Neuronal stem cell (in vitro differentiated cells): Measurements from ENCODE around the gene PAQR6.
"Not testable (repeated sequence)": the region's sequence is repeated elsewhere in the genome, so short reads cannot be mapped to it uniquely, and the experiment has no call there.

Source experiments
- DNase-seq: peaks from one replicate; pipeline ENCODE4 v3.0.0-alpha.2; 2013; ENCODE audit warnings: low spot score
- H2AFZ ChIP-seq: one replicate; pipeline ENCODE4 v1.6.1; 2013; ENCODE audit warnings: mild to moderate bottlenecking, low read length, inconsistent platforms
- H2AK5ac ChIP-seq: 2 replicates; pipeline ENCODE4 v1.6.1; 2013; ENCODE audit warnings: low read depth, mild to moderate bottlenecking, inconsistent platforms, low read length, moderate library complexity, mixed read lengths
- H2BK120ac ChIP-seq: 2 replicates; pipeline ENCODE4 v1.6.1; 2013; ENCODE audit warnings: low read depth, mild to moderate bottlenecking, inconsistent platforms, low read length, moderate library complexity, mixed read lengths
- H2BK12ac ChIP-seq: one replicate; pipeline ENCODE4 v1.6.1; 2013; ENCODE audit warnings: low read length, inconsistent platforms
- H2BK15ac ChIP-seq: 2 replicates; pipeline ENCODE4 v1.6.1; 2013; ENCODE audit warnings: mild to moderate bottlenecking, low read length, inconsistent platforms, mixed read lengths
- H2BK5ac ChIP-seq: one replicate; pipeline ENCODE4 v1.6.1; 2013; ENCODE audit warnings: inconsistent platforms, mild to moderate bottlenecking, low read length, moderate library complexity
- H3K14ac ChIP-seq: one replicate; pipeline ENCODE4 v1.6.1; 2013; ENCODE audit warnings: low read length, inconsistent platforms
- H3K18ac ChIP-seq: 2 replicates; pipeline ENCODE4 v1.6.1; 2013; ENCODE audit warnings: low read length, inconsistent platforms
- H3K23ac ChIP-seq: 2 replicates; pipeline ENCODE4 v1.6.1; 2013; ENCODE audit warnings: low read depth, mild to moderate bottlenecking, mixed read lengths, low read length, inconsistent platforms; ENCODE audit not compliant: poor library complexity
- H3K27ac ChIP-seq: replicated peaks from 3 replicates; pipeline ENCODE4 v1.5.1; 2013; ENCODE audit warnings: low read length, inconsistent platforms
- H3K27me3 ChIP-seq, 3 experiments: 2 replicates each; pipeline ENCODE4 v1.6.1; 2013; ENCODE audit warnings: low read length in 3 of 3, mild to moderate bottlenecking in 2 of 3, inconsistent platforms in 1 of 3, low read depth in 1 of 3, mixed read lengths in 1 of 3, moderate library complexity in 1 of 3; ENCODE audit not compliant: control insufficient read depth in 3 of 3, insufficient read depth in 3 of 3
- H3K36me3 ChIP-seq, 2 donors: replicated peaks in 1 of 2; 2 replicates each; pipeline ENCODE4 v1.6.1; 2013; ENCODE audit warnings: low read length in 2 of 2; ENCODE audit not compliant: control insufficient read depth in 2 of 2, insufficient read depth in 2 of 2
- H3K4ac ChIP-seq: 2 replicates; pipeline ENCODE4 v1.6.1; 2013; ENCODE audit warnings: inconsistent platforms, mild to moderate bottlenecking, low read length, moderate library complexity
- H3K4me1 ChIP-seq, 2 donors: 1 replicate in 1 of 2; 2 replicates in 1 of 2; pipeline ENCODE4 v1.6.1; 2013; ENCODE audit warnings: low read length in 2 of 2, low read depth in 1 of 2; ENCODE audit not compliant: control insufficient read depth in 2 of 2, insufficient read depth in 1 of 2
- H3K4me2 ChIP-seq: one replicate; pipeline ENCODE4 v1.6.1; 2013; ENCODE audit warnings: mild to moderate bottlenecking, low read length, inconsistent platforms; ENCODE audit not compliant: insufficient read depth, poor library complexity, severe bottlenecking
- H3K4me3 ChIP-seq, 2 donors: 2 replicates each; pipeline ENCODE4 v1.5.1; 2013; ENCODE audit warnings: low read length in 2 of 2, mild to moderate bottlenecking in 2 of 2, inconsistent platforms in 1 of 2, moderate library complexity in 1 of 2
- H3K79me1 ChIP-seq: one replicate; pipeline ENCODE4 v1.6.1; 2013; ENCODE audit warnings: low read depth, mild to moderate bottlenecking, inconsistent platforms, low read length, moderate library complexity
- H3K9ac ChIP-seq: one replicate; pipeline ENCODE4 v1.6.1; 2013; ENCODE audit warnings: mild to moderate bottlenecking, low read depth, low read length, inconsistent platforms; ENCODE audit not compliant: poor library complexity
- H3K9me3 ChIP-seq, 2 donors: replicated peaks in 1 of 2; 2 replicates each; pipeline versions ENCODE3 to v1.6.1; 2013; ENCODE audit warnings: low read length in 2 of 2, mild to moderate bottlenecking in 2 of 2, inconsistent platforms in 1 of 2, low read depth in 1 of 2, mixed read lengths in 1 of 2, moderate library complexity in 1 of 2; ENCODE audit not compliant: control insufficient read depth in 2 of 2, insufficient read depth in 1 of 2
- H4K8ac ChIP-seq: one replicate; pipeline ENCODE4 v1.6.1; 2013; ENCODE audit warnings: low read depth, mild to moderate bottlenecking, inconsistent platforms, low read length, moderate library complexity
- H4K91ac ChIP-seq: one replicate; pipeline ENCODE4 v1.6.1; 2013; ENCODE audit warnings: low read length, low read depth, mild to moderate bottlenecking, inconsistent platforms; ENCODE audit not compliant: poor library complexity
- WGBS, 2 donors: extraction: QIAGEN DNeasy Blood & Tissue Kit; methylation state at CpG; one replicate each; pipeline ENCODE4 v1.1.7; 2013; ENCODE audit warnings: missing lambda C conversion rate in 2 of 2, mixed read lengths in 1 of 2; ENCODE audit not compliant: insufficient read length in 2 of 2, insufficient replicate concordance in 1 of 2; ENCODE audit errors: extremely low coverage in 2 of 2; 5-methylcytosine and 5-hydroxymethylcytosine counted together

PAQR6 gene

DNA sequence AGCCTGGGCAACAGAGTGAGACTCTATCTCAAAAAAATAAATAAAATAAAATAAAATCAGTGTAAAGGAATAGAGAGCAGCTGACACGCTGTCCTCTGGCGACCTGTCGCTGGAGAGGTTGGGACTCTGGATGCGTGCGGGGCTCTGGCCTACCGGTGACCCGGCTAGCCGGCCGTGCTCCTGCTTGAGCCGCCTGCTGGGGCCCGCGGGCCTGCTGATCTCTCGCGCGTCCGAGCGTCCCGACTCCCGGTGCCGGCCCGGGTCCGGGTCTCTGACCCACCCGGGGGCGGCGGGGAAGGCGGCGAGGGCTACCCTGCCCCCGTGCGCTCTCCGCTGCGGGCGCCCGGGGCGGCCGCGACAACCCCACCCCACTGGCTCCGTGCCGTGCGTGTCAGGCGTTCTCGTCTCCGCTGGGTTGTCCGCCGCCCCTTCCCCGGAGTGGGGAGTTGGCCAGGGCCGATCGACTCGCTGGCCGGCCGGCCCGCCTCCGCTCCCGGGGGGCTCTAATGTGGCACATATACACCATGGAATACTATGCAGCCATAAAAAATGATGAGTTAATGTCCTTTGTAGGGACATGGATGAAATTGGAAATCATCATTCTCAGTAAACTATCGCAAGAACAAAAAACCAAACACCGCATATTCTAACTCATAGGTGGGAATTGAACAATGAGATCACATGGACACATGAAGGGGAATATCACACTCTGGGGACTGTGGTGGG lies 31.3 kb downstream of the PAQR6 start:
- H3K23ac ChIP-seq, H3K4me1 ChIP-seq, H3K79me1 ChIP-seq, H3K14ac ChIP-seq, H2AK5ac ChIP-seq, H4K91ac ChIP-seq, H3K9me3 ChIP-seq, H2BK12ac ChIP-seq, DNase-seq, H2BK120ac ChIP-seq, H3K4me2 ChIP-seq, H3K9ac ChIP-seq, H3K27ac ChIP-seq, H3K4ac ChIP-seq, H4K8ac ChIP-seq, H3K4me3 ChIP-seq, H3K27me3 ChIP-seq, H2BK15ac ChIP-seq, H2BK5ac ChIP-seq, H3K18ac ChIP-seq, H2AFZ ChIP-seq: not testable (repeated sequence)
- peaks cover 8 to 44% of the 10 kb centered on the region in 2 donors for H3K36me3 ChIP-seq
- no CpG with 5 or more reads among the region's 55 CpGs for WGBS, 2 donors

DNA sequence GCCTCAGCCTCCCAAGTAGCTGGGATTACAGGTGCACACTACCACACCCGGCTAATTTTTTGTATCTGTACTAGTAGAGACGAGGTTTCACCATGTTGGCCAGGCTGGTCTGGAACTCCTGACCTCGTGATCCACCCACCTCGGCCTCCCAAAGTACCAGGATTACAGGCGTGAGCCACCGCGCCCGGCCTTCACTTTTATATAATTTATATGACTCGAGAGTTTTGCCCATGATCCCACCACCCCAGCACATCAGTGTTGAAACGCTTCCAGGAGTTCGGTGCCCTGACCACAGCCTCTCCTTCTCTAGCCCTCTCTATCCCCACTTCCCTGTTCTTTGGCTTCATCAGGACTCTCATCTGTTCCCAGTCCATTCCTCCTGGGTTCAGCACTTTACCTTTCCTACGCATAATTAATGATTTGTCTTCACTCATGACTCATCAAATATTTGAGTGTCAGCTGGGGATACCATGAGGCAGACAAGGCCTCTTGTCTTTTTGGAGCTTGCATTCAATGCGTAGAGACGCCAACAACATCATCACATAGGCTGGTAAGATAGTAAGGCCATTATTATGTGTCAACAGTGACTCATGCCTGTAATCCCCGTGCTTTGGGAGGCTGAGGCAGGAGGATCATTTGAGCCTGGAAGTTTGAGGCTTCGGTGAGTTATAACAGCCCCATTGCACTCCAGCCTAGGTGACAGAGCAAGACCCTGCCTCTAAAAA lies 33.7 kb downstream of the PAQR6 start:
- Histone ChIP-seq H3K9me3 (no peaks in the 10 kb centered on the region), H2BK12ac (no peak overlapping the region), H3K27me3 (no peaks in the 10 kb centered on the region), H3K4me3 (peak overlapping the region in 1 of 2 donors; percentile 88), H3K4me2 (no peak overlapping the region), H3K36me3 (peaks cover 6 to 52% of the 10 kb centered on the region in 2 donors), H3K18ac (no peak overlapping the region), H2BK120ac (no peak overlapping the region), H3K79me1 (no peaks in the 10 kb centered on the region), H4K8ac (no peak overlapping the region), H3K27ac (no peak overlapping the region), H2AK5ac (no peak overlapping the region), H2BK15ac (no peak overlapping the region), H2AFZ (no peak overlapping the region), H3K4ac (no peak overlapping the region), H3K23ac (no peak overlapping the region), H4K91ac (no peak overlapping the region), H3K9ac (no peak overlapping the region), H3K14ac (no peak overlapping the region), H2BK5ac (no peak overlapping the region), H3K4me1 (no peaks in the 10 kb centered on the region)
- DNase-seq, result no peak
- WGBS, 2 donors, result no CpG with 5 or more reads among the region's 16 CpGs

DNA sequence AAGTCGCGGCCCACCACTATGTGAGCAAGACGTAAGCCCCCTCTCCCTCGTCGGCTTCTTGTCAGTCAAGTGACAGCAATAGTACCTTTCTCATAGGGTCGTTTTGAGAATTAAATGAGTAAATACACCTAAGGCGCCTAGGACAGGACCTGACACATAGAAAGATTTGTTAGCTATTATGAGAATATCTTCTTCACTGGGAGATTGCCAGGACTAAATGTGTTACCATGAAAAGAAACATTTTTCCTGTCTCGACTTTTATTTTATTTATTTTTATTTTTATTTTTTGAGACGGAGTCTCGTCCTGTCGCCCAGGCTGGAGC lies 34.3 kb downstream of the PAQR6 start:
- Histone ChIP-seq H2BK120ac (no peak overlapping the region), H2AFZ (peak overlapping the region; percentile 95), H3K18ac (no peak overlapping the region), H3K23ac (no peak overlapping the region), H3K36me3 (peaks cover 6 to 57% of the 10 kb centered on the region in 2 donors), H3K9ac (peak overlapping the region; percentile 53), H3K14ac (no peak overlapping the region), H2BK12ac (no peak overlapping the region), H4K8ac (no peak overlapping the region), H3K79me1 (no peaks in the 10 kb centered on the region), H3K4me3 (peak overlapping the region; percentile 88 to 95), H3K4ac (no peak overlapping the region), H3K27me3 (no peaks in the 10 kb centered on the region), H3K4me1 (no peaks in the 10 kb centered on the region), H2AK5ac (no peak overlapping the region), H3K27ac (peak overlapping the region; percentile 96), H3K9me3 (no peaks in the 10 kb centered on the region), H3K4me2 (peak overlapping the region; percentile 71), H2BK15ac (no peak overlapping the region), H2BK5ac (no peak overlapping the region), H4K91ac (no peak overlapping the region)
- no peak for DNase-seq
- WGBS, 2 donors, result no CpG with 5 or more reads among the region's 11 CpGs

DNA sequence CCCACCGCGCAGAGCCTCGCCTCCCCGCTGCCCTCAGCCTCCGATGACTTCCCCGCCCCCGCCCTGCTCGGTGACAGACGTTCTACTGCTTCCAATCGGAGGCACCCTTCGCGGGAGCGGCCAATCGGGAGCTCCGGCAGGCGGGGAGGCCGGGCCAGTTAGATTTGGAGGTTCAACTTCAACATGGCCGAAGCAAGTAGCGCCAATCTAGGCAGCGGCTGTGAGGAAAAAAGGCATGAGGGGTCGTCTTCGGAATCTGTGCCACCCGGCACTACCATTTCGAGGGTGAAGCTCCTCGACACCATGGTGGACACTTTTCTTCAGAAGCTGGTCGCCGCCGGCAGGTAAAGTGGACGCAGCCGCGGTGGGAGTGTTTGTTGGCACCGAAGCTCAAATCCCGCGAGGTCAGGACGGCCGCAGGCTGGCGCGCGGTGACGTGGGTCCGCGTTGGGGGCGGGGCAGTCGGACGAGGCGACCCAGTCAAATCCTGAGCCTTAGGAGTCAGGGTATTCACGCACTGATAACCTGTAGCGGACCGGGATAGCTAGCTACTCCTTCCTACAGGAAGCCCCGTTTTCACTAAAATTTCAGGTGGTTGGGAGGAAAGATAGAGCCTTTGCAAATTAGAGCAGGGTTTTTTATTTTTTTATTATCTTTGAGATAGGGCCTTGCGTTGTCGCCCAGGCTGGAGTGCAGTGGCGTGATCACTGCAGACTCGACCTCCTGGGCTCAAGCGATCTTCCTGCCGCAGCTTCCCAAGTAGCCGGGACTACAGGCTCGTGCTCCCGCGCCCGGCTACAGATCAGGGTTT lies 34.8 kb downstream of the PAQR6 start, which contains the start of gene PMF1:
Gene PMF1 (plus strand): TSS at position 175 of the 811 bp plus-strand sequence. CDS start 9 bp downstream, at position 184.
- H3K4ac ChIP-seq, result peak within 1 kb of the TSS; percentile 45
- peak within 1 kb of the TSS; percentile 68 for H2BK15ac ChIP-seq
- peak within 1 kb of the TSS; percentile 71 for H3K4me2 ChIP-seq
- H3K27ac ChIP-seq, result peak within 1 kb of the TSS; percentile 96
- H2AFZ ChIP-seq, result peak within 1 kb of the TSS; percentile 95
- peak within 1 kb of the TSS; percentile 93 for H2BK5ac ChIP-seq
- H3K4me1 ChIP-seq, result no peaks in the 10 kb centered on the region
- peaks cover 6 to 61% of the 10 kb centered on the region in 2 donors for H3K36me3 ChIP-seq
- peak within 1 kb of the TSS; percentile 89 for H3K9ac ChIP-seq
- H3K14ac ChIP-seq, result peak within 1 kb of the TSS; percentile 97
- peak within 1 kb of the TSS; percentile 99 for H4K8ac ChIP-seq
- H2BK120ac ChIP-seq, result no peak within 1 kb of the TSS
- H3K23ac ChIP-seq, result peak within 1 kb of the TSS; percentile 87
- peak within 1 kb of the TSS; percentile 62 for H4K91ac ChIP-seq
- H3K79me1 ChIP-seq, result no peaks in the 10 kb centered on the region
- no CpG with 5 or more reads among the region's 61 CpGs for WGBS, 2 donors
- H2AK5ac ChIP-seq, result no peak within 1 kb of the TSS
- no peaks in the 10 kb centered on the region for H3K9me3 ChIP-seq
- H3K4me3 ChIP-seq, result peak within 1 kb of the TSS; percentile 88 to 95
- DNase-seq, result peak; percentile 96
- no peaks in the 10 kb centered on the region for H3K27me3 ChIP-seq
- H3K18ac ChIP-seq, result peak within 1 kb of the TSS; percentile 99
- H2BK12ac ChIP-seq, result no peak within 1 kb of the TSS
